GM18499 (cell line): ENCODE results near the gene PEBP1.
A peak's percentile ranks its signal among the peaks of the same experiment; 100 is the strongest.
"Not testable (repeated sequence)": the region's sequence is repeated elsewhere in the genome, so short reads cannot be mapped to it uniquely, and the experiment has no call there.

Source experiments
- ATAC-seq: cut with Tn5 transposase; IDR thresholded peaks from one replicate; pipeline ENCODE4 v1.9.1; 2021; ENCODE audit warnings: moderate number of reproducible peaks; ENCODE audit not compliant: insufficient read depth, unreplicated experiment

PEBP1 gene

DNA sequence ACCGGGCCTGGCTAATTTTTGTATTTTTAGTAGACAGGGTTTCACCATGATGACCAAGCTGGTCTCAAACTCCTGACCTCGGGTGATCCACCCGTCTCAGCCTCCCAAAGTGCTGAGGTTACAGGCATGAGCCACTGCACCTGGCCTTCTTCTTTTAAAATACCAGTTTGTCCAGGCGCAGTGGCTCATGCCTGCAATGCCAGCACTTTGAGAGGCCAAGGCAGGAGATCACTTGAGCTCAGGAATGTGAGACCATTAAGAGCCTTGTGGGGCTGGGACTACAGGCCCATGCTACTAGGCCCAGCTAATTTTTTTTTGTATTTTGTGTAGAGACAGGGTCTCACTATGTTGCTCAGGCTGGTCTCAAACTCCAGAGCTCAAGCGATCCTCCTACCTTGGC lies 8.1 kb upstream of the PEBP1 start:
- no peak for ATAC-seq

DNA sequence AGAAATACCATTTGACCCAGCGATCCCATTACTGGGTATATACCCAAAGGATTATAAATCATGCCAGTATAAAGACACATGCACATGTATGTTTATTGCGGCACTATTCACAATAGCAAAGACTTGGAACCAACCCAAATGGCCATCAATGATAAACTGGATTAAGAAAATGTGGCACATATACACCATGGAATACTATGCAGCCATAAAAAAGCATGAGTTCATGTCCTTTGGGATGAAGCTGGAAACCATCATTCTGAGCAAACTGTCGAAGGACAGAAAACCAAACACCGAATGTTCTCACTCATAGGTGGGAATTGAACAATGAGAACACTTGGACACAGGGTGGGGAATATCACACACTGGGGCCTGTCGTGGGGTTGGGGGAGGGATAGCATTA lies 6.5 kb upstream of the PEBP1 start:
- ATAC-seq = not testable (repeated sequence)

DNA sequence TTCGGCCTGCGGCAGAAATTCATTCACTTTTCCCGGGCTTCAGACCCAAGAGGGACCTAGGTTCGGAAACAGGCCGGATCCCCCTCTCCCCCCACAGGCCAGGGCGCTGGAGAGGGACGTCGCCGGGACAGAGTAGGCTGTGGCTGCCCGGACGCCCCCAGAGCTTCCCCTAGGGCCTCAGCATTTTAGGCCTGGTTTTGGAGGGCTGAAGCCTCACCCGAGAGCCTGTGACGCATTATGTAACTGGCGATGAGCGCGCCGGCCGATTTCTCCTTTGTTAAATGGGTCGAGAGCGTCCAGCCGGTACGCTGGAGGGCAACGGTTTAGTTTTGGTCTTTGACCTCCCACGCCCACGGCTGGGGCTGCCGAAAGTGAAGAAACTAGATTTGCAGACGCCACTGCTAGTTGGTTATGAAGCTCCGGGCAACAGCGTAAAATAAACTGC lies 657 bp downstream of the PEBP1 start:
- peak; percentile 27 for ATAC-seq

DNA sequence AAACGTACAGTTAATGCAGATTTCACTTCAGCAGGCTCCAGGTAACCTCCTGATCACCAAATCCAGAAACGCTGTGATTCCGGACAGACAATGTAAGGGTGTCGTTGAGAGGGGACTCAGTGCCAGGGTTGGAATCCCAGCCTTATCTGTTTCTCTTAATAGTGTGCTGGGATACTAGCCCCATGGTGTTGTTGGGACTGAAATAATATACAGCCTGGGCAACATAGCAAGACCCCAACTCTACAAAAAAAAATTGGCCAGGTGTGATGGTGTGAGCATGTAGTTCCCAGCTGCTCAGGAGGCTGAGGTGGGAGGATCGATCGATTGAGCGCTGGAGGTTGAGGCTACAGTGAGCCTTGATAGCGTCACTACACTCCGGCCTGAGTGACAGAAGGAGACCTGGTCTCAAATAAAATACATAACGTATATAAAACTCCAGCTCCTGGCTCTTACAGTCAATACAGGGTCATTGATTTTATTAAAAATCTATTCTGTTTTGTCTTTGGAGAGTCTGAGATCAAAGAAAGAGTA lies 1.3 kb downstream of the PEBP1 start:
- ATAC-seq = no peak

DNA sequence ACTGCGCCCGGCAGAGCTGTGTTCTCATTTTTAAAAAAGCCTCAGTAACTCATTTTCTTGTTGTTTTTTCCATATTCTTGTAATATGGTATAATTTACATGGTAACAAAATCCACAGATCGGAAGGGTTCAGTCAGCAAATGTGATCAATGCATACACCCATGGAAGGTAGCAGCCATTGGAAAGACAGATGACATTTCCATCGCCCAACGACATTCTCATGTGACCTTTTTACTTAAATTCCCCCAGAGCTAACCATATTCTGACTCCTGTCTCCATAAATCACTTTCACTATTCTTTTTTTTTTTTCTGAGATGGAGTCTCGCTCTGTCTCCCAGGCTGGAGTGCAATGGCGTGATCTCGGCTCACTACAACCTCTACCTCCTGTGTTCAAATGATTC lies 4.9 kb downstream of the PEBP1 start:
- ATAC-seq = no peak

DNA sequence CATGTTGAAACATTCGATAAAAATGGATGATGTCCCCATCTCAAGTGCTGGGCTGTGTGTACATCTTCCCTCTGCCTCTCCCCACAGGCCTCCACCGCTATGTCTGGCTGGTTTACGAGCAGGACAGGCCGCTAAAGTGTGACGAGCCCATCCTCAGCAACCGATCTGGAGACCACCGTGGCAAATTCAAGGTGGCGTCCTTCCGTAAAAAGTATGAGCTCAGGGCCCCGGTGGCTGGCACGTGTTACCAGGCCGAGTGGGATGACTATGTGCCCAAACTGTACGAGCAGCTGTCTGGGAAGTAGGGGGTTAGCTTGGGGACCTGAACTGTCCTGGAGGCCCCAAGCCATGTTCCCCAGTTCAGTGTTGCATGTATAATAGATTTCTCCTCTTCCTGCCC lies 8.6 kb downstream of the PEBP1 start:
- ATAC-seq = no peak

DNA sequence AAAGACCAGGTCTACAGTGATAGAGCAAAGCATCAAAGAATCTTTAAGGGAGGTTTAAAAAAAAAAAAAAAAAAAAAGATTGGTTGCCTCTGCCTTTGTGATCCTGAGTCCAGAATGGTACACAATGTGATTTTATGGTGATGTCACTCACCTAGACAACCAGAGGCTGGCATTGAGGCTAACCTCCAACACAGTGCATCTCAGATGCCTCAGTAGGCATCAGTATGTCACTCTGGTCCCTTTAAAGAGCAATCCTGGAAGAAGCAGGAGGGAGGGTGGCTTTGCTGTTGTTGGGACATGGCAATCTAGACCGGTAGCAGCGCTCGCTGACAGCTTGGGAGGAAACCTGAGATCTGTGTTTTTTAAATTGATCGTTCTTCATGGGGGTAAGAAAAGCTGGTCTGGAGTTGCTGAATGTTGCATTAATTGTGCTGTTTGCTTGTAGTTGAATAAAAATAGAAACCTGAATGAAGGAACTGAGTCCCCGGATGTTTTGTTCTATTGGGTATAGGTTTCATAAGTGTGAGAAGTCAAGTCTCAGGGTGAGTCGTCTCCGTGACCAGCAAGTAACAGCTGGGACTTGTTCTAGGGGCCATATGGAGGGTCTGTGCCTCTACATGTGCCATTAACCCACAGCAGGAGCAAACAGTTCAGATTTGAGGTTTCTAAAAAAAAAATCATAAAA lies 9.3 kb downstream of the PEBP1 start:
- no peak for ATAC-seq

DNA sequence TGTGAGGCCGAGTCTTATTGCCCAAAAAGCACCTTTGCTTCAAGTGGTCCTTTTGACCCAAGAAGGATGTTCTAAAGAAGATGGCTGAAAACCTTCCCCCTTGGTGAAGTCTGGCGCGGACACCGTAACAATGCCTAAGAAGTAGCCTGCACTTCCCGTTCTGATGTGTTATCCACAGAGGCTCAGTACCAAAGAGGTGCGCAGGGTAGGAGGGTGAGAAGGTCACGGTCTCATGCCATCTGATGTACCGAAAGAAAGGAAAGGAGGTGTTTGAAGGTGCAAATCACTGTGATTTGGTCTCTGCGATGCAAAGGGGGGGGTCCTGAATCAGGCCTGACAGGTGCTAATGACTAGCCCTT lies 9.9 kb downstream of the PEBP1 start:
- ATAC-seq = no peak

DNA sequence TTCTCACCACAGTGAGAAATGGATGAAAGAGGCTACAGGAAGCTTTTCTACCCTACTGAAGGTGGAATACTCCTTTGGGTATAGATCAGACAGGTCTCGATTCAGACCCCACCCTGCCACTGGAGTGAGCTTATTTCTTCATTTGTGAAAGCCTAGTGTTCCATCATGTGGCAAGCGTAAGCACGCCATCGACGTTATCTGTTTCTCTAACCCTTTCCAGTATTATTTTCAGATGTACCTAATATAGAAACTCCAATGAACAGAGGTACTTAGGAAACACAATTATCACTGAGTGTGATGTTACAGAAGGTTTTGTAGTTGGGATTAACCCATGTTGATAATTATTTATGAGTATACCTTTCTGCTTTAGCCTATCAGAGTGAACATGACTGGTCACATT lies 12.4 kb downstream of the PEBP1 start:
- ATAC-seq = no peak

DNA sequence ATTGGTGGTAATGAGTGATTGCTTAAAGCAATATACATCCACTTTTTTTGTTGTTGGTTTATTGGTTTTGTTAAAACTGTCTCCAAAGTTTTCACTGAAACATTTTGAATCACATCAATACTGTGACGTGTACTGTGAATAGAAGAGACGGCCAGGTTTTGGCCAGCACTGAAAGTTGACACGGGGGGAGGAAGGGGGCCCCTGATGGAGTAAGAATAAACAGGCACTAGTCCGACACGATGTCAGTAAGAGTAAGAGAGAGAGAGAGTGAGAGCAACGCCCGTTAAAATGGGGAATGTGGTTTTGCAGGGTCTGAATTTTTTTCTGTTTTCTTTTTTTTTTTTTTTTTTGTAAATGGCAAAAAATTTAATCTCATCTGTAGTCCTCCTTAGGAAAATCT lies 14.7 kb downstream of the PEBP1 start:
- no peak for ATAC-seq

DNA sequence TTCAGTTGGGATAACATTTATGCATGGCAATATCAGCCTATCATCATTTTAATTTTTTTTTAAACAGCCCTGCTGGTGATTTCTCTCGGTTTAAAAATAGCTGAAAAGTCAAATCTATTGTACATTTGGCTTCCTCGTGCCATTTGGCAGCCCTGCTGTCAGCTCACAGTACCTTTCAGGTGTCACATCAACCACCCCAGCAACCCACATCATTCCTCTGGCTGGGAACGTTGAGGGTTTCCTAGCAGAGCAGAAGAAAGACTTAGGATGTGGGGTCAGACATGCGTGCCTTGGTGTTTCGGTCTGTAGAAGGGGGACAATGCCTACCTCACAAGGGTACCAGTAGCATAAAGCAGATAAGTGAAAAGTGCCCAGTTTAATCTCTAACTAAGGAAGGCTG lies 15.8 kb downstream of the PEBP1 start:
- no peak for ATAC-seq

DNA sequence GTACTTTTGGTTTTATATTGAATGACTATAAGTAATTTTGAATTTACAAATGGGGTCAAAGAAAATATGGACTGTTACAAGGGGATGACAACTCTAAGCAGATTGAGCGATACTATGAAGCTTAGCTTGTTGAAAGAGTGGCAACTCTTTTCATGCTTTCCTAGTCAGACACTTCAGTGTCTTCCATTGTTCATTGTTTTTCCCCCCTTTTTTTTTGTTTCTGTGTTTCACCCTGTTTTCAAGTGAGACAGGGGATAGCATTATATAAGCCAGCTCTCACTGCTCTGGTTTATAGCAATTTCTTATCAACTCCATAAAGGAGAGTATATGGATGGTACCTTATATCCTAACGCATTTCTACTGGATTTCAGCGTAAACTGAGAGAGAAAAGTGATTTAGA lies 24.6 kb downstream of the PEBP1 start:
- ATAC-seq = no peak

DNA sequence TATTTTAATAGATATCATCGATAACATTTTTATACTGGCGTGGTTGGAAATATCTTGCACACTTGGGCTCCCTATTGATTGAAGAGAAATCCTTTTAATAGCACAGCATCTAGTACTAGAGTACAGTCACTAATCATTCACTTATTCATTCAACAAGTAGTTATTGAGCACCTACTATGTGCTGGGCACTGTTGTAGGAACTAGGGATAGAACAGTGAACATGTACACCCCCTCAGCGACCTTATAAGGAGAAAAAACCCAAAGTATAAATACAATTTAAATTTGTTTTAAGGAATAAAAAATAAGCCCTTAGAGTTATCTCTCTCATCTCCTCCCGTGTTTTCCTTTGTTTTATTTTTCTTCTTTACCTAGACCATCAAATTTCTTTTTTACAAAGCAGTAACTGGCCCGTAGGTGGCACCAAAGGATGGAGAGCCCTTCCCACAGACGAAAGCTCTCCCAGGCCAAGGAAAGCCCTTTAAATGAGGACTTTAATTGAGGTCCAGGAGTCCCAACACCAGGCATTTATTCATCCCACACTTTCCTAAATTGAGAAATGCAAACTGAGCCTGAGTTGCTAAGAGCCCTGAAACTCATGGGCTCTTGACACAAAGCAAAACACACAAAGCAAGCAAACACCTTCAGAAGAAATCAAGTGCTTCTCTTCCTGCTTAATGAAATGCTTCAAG lies 29.0 kb downstream of the PEBP1 start:
- no peak for ATAC-seq

DNA sequence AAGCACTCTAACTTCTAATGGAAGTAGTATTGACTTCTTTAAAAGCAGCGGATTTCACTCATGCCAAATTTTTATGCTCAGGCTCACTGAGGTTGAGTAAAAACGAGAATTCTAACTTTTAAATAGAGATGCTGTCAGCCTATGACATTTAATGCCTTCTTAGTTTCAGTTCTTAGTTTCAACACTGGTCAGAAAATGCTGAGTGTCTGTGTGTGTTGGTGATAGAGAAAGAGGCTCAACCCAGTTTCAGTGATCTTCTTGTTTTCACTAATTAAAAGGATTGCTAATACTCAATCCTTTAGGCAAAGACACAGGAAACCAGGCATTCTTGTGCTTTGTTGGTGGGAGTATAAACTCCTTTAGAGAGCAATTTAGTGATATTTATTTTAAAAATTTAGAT lies 31.0 kb downstream of the PEBP1 start:
- peak; percentile 99 for ATAC-seq

DNA sequence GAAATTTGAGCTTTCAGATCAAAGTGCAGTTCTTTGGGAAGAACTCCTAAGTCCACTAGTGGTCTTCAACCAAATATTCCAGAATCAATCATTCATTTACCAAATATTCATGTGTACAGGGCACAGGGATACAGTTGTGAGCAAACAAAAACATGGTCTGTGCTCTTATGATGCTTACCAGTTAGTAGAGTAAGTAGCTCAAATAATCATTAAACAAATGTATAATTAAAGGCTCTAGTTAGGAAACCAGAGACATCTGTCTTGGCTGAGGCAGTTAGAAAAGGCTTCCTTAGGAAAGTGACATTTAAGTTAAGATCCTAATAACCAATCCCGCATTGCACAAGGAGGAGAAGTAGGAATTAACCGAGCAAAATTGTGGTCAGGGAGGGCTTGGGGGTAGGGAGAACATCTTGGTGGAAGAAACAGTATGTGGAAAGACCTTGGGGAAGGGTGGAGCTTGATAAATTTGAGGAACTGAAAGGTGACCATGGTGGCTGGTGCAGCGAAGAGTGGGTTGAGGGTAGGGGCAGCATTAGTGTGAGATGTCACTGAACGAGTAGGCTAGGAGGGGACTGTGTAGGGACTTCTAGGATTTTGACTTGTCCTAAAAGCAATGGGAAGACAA lies 40.0 kb downstream of the PEBP1 start:
- no peak for ATAC-seq

DNA sequence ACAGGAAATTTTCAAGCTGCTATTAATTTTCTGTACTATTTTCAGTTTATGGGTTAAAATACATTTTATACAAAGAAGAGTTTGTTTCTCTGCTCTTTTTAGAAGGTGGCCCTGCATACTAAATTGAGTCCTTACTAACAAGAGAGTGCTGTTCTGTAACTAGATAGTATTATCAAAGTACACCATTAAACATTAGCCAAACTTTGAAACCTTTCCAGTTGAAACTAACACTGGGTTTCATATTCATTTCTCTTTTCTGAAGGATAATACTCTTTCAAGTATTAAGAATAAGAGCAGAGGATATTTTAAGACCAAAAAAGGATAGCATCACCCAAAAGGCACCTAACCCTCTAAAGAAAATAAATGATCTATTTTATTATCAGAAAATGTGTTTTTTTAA lies 47.2 kb downstream of the PEBP1 start:
- ATAC-seq = no peak

DNA sequence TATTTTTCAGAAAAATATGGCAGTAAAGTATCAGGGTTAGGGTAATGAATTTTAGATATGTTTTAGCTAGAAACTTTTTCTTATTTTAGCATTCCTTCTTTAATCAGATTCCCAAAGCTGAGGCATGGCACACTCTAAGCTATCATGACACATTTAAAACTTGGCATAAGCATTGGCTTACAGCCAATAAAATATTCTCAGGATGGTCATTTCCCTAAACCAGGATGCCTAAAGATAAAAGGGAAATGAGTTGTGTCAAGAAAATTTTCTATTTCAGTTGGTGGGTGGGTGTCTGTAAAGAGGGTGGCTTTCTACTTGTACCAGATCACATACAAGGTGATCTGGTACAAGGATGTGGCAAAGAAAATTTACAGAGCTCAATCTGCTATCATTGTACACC lies 47.8 kb downstream of the PEBP1 start:
- ATAC-seq = no peak

DNA sequence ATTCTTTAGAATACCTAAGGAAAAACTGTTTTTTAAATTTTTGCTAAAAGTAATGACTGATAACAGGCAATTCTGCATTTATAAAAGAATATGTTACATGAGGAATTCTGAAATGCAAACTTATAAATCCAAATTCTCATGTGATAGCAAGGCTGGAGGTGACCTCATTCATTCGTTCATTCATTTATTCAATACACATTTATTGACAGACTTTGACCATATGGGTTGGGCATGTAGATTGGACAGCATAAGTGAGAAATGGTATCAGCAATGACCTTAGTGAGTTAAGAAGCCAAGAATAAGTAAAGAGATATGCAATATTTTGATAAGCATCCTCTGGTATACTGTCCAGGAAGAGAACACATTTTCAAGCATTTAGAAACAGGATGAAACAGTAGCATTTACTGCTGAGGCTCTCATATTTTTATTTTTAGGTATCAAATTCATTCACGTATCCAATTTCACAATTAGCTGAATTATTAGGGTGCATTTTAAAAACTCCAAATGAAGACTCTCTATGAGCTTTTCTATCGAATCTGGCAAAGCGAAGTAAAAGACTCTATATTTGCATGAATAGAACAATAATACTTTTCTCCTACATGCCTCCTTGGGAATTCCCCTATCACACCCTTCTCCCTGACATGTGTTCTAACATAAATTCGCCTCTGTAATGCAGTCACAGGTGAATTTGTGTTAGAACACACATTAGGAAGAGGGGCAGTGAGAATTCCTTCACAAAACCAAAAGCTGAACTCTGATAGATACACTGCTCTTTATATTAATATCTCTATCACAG lies 49.9 kb downstream of the PEBP1 start:
- no peak for ATAC-seq

DNA sequence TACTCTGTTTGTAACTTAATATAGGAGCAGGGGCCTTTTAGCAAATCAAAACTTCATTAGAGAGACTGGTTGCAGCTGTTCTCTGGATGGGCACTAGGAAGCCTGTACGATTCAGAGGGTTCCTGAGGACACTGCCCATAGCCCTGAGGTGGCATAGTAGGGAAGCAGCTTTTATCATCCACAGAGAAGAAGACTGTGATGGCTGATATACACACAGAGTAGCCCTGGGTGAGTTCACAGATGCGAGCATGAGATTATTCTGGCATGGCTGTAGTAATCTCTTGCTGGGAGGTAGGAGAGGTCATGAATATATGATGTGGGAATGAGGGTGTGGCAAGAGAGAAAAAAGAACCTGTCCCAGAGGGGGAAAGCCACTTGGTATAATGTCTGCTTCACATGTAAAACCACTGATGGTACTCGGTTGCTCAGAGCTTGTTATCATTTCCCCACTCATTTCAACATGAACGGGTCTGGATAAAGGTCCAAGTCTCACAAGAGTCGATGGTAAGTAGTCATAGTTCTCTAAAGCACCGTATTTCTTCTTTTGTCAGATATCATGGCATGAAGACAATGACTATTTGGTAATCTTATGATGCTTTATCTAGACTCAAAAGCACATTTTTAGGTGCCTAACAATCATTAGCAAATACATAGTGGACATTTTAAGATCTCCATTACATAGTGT lies 52.0 kb downstream of the PEBP1 start:
- no peak for ATAC-seq

DNA sequence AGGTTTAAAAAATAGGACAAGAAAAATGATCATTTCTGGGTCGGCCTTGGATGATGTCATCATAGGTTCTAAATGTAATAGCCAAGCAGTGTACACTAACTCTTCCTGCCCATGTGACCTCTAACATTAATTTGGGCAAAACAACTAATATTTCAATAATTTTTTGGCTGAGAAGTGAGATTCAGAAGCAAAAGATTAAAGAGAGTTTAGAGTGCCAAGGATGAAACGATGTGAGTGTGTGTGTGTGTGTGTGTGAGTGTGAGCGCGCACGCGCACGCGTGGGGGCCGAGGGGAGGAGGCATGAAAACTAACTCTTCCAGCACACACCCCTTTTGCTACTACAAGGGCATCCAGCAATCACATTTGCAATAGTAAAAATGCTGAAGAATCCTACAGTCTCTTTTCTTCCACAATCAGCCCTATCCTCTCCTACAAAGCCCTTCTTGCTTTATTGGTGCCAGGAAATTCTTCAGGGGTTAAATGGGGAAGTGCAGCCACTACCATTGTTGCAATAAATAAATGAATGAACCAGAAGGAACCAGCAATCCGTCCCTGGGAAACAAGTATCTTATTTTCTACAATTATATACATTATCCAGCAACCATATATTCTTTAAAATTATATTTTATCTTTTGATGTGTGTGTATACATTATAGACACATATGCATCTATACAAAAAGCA lies 52.9 kb downstream of the PEBP1 start:
- no peak for ATAC-seq
